GM20431 (cell line): ENCODE data around the gene TM9SF4.

Source experiments
- in situ Hi-C: fragments of 300-500 bp; cut with MseI, MboI; formaldehyde crosslinking; loops from one replicate; pipeline ENCODE4 v1.15.0; 2020; ENCODE audit warnings: low sequenced_read_pairs; ENCODE audit not compliant: unreplicated experiment

TM9SF4 gene

GRCh38 chr20:32109392-32110172 is at the start of gene TM9SF4:
TSS of gene TM9SF4 (plus strand) at chr20:32109714. CDS start at chr20:32109741, 27 bp downstream.
- in situ Hi-C loops: no loop called here

GRCh38 chr20:32062776-32063170 is 46.7 kb upstream of the TM9SF4 start:
- in situ Hi-C loops: no loop called here

- in situ Hi-C loops: no loop called here
Observed at GRCh38 chr20:32063695-32064094, 45.8 kb upstream of the TM9SF4 start.

- in situ Hi-C loops: no loop called here
Observed at GRCh38 chr20:32064667-32065066, 44.8 kb upstream of the TM9SF4 start.

- in situ Hi-C loops: no loop called here
Observed at GRCh38 chr20:32067234-32067821, 42.2 kb upstream of the TM9SF4 start.

- in situ Hi-C loops: no loop called here
Observed at GRCh38 chr20:32068174-32068573, 41.3 kb upstream of the TM9SF4 start.

- in situ Hi-C loops: no loop called here
Observed at GRCh38 chr20:32069711-32070110, 39.8 kb upstream of the TM9SF4 start.

- in situ Hi-C loops: no loop called here
Observed at GRCh38 chr20:32070282-32070681, 39.2 kb upstream of the TM9SF4 start.

GRCh38 chr20:32070690-32071213 is 38.8 kb upstream of the TM9SF4 start:
- in situ Hi-C loops: no loop called here

- in situ Hi-C loops: no loop called here
Observed at GRCh38 chr20:32071395-32072167, 37.9 kb upstream of the TM9SF4 start.

GRCh38 chr20:32072168-32072750 is 37.3 kb upstream of the TM9SF4 start:
- in situ Hi-C loops: no loop called here

GRCh38 chr20:32075534-32075933 is 34.0 kb upstream of the TM9SF4 start:
- in situ Hi-C loops: no loop called here

- in situ Hi-C loops: no loop called here
Observed at GRCh38 chr20:32077190-32077589, 32.3 kb upstream of the TM9SF4 start.

- in situ Hi-C loops: no loop called here
Observed at GRCh38 chr20:32078322-32078721, 31.2 kb upstream of the TM9SF4 start.

GRCh38 chr20:32078791-32079190 is 30.7 kb upstream of the TM9SF4 start:
- in situ Hi-C loops: no loop called here

- in situ Hi-C loops: no loop called here
Observed at GRCh38 chr20:32079655-32080109, 29.8 kb upstream of the TM9SF4 start.

GRCh38 chr20:32080783-32081182 is 28.7 kb upstream of the TM9SF4 start:
- in situ Hi-C loops: no loop called here

GRCh38 chr20:32083469-32083868 is 26.0 kb upstream of the TM9SF4 start:
- in situ Hi-C loops: no loop called here

- in situ Hi-C loops: no loop called here
Observed at GRCh38 chr20:32087070-32087469, 22.4 kb upstream of the TM9SF4 start.

- in situ Hi-C loops: no loop called here
Observed at GRCh38 chr20:32088759-32089158, 20.8 kb upstream of the TM9SF4 start.
